Hepatocyte (in vitro differentiated cells): Measurements from ENCODE around the gene BCKDHB.

Source experiments
- CTCF ChIP-seq: fragments of 200-600 bp; sonication (generic); IDR thresholded peaks from 2 replicates; pipeline ENCODE4 v1.5.1; 2016; ENCODE audit warnings: antibody characterized with exemption, mild to moderate bottlenecking; ENCODE audit not compliant: poor library complexity
- EZH2 ChIP-seq: fragments of 200-600 bp; sonication (generic); IDR thresholded peaks from 2 replicates; pipeline ENCODE4 v1.6.1; 2016; ENCODE audit warnings: antibody characterized with exemption, mild to moderate bottlenecking, borderline replicate concordance

GRCh38 chr6:80181352-80182081 is 75.0 kb downstream of the BCKDHB start:
- no peak for TF ChIP-seq CTCF
- TF ChIP-seq EZH2, result no peak
